ENCODE data around the gene KIF1A. TPM values are rescaled to one million over a fixed set of nuclear protein-coding genes. Genes with fewer than 3 reads are reported as not detected.
"Not testable (repeated sequence)": the region's sequence is repeated elsewhere in the genome, so short reads cannot be mapped to it uniquely, and the experiment has no call there.

The KIF1A gene
- total RNA-seq, 1 experiment from 2014 or later: 298 TPM

- DNase-seq: no peak
- no TSS peak for BruUV-seq (replicated peaks)
- Mint-ChIP-seq H3K27me3 (ENCODE audit: unreplicated experiment) (peaks cover 6% of the 10 kb centered on the region), H3K27ac (ENCODE audit: unreplicated experiment) (no peak overlapping the region), H3K4me3 (ENCODE audit: low read depth, unreplicated experiment) (no peak overlapping the region), H3K9me3 (ENCODE audit: low read depth, unreplicated experiment) (no peaks in the 10 kb centered on the region), H3K36me3 (ENCODE audit: insufficient read depth, unreplicated experiment) (peaks cover 40% of the 10 kb centered on the region), H3K4me1 (ENCODE audit: low read depth, unreplicated experiment) (no peaks in the 10 kb centered on the region)
- CTCF ChIA-PET: no interaction called here
- TF ChIP-seq, protein P1, sequence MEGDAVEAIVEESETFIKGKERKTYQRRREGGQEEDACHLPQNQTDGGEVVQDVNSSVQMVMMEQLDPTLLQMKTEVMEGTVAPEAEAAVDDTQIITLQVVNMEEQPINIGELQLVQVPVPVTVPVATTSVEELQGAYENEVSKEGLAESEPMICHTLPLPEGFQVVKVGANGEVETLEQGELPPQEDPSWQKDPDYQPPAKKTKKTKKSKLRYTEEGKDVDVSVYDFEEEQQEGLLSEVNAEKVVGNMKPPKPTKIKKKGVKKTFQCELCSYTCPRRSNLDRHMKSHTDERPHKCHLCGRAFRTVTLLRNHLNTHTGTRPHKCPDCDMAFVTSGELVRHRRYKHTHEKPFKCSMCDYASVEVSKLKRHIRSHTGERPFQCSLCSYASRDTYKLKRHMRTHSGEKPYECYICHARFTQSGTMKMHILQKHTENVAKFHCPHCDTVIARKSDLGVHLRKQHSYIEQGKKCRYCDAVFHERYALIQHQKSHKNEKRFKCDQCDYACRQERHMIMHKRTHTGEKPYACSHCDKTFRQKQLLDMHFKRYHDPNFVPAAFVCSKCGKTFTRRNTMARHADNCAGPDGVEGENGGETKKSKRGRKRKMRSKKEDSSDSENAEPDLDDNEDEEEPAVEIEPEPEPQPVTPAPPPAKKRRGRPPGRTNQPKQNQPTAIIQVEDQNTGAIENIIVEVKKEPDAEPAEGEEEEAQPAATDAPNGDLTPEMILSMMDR (IDR thresholded peaks at IDR 0.05; ENCODE audit: unreplicated experiment): no peak
- intact Hi-C loops (cut with micrococcal nuclease; ENCODE audit: unreplicated experiment): no loop called here
Observed at GRCh38 chr2:240782886-240783818, 36.9 kb downstream of the KIF1A start.

- no peak for DNase-seq
- no TSS peak for BruUV-seq (replicated peaks)
- intact Hi-C loops (cut with micrococcal nuclease; ENCODE audit: unreplicated experiment): no loop called here
- no peak overlapping the region for H3K4me3 Mint-ChIP-seq (ENCODE audit: low read depth, unreplicated experiment)
- peaks cover 37% of the 10 kb centered on the region for H3K36me3 Mint-ChIP-seq (ENCODE audit: insufficient read depth, unreplicated experiment)
- H3K27me3 Mint-ChIP-seq (ENCODE audit: unreplicated experiment): no peaks in the 10 kb centered on the region
- TF ChIP-seq, protein P1 (IDR thresholded peaks at IDR 0.05; ENCODE audit: unreplicated experiment): no peak
- no peaks in the 10 kb centered on the region for H3K4me1 Mint-ChIP-seq (ENCODE audit: low read depth, unreplicated experiment)
- no peaks in the 10 kb centered on the region for H3K9me3 Mint-ChIP-seq (ENCODE audit: low read depth, unreplicated experiment)
- no peak overlapping the region for H3K27ac Mint-ChIP-seq (ENCODE audit: unreplicated experiment)
- CTCF ChIA-PET: no interaction called here
Observed at GRCh38 chr2:240782221-240782885, 37.7 kb downstream of the KIF1A start.

- BruUV-seq (replicated peaks): no TSS peak
- TF ChIP-seq, protein P1 (IDR thresholded peaks at IDR 0.05; ENCODE audit: unreplicated experiment): no peak
- CTCF ChIA-PET: no interaction called here
- H3K4me3 Mint-ChIP-seq (ENCODE audit: low read depth, unreplicated experiment): no peak overlapping the region
- no peak overlapping the region for H3K27ac Mint-ChIP-seq (ENCODE audit: unreplicated experiment)
- no peaks in the 10 kb centered on the region for H3K4me1 Mint-ChIP-seq (ENCODE audit: low read depth, unreplicated experiment)
- intact Hi-C loops (cut with micrococcal nuclease; ENCODE audit: unreplicated experiment): no loop called here
- H3K9me3 Mint-ChIP-seq (ENCODE audit: low read depth, unreplicated experiment): no peaks in the 10 kb centered on the region
- H3K27me3 Mint-ChIP-seq (ENCODE audit: unreplicated experiment): no peaks in the 10 kb centered on the region
- peaks cover 32% of the 10 kb centered on the region for H3K36me3 Mint-ChIP-seq (ENCODE audit: insufficient read depth, unreplicated experiment)
- DNase-seq: no peak
Observed at GRCh38 chr2:240781471-240782220, 38.4 kb downstream of the KIF1A start.

- Mint-ChIP-seq H3K27ac (ENCODE audit: unreplicated experiment) (no peak overlapping the region), H3K27me3 (ENCODE audit: unreplicated experiment) (no peaks in the 10 kb centered on the region), H3K4me3 (ENCODE audit: low read depth, unreplicated experiment) (no peak overlapping the region), H3K9me3 (ENCODE audit: low read depth, unreplicated experiment) (no peaks in the 10 kb centered on the region), H3K36me3 (ENCODE audit: insufficient read depth, unreplicated experiment) (peaks cover 31% of the 10 kb centered on the region), H3K4me1 (ENCODE audit: low read depth, unreplicated experiment) (no peaks in the 10 kb centered on the region)
- DNase-seq: no peak
- intact Hi-C loops (cut with micrococcal nuclease; ENCODE audit: unreplicated experiment): no loop called here
- CTCF ChIA-PET: no interaction called here
- TF ChIP-seq, protein P1 (IDR thresholded peaks at IDR 0.05; ENCODE audit: unreplicated experiment): no peak
- BruUV-seq (replicated peaks): no TSS peak
Observed at GRCh38 chr2:240780023-240780700, 39.9 kb downstream of the KIF1A start.

DNA sequence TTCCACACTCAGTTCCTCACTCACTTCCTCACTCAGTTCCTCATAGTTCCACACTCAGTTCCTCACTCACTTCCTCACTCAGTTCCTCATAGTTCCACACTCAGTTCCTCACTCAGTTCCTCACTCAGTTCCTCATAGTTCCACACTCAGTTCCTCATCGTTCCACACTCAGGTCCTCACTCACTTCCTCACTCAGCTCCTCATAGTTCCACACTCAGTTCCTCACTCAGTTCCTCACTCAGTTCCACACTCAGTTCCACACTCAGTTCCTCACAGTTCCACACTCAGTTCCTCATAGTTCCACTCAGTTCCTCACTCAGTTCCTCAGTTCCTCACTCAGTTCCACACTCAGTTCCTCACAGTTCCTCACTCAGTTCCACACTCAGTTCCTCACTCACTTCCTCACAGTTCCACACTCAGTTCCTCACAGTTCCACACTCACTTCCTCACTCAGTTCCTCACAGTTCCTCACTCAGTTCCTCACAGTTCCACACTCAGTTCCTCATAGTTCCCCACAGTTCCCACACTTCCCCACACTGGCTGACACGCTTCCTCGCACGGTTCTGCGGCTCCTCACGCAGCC lies 40.7 kb downstream of the KIF1A start:
- BruUV-seq (replicated peaks); H3K27me3 Mint-ChIP-seq (ENCODE audit: unreplicated experiment); H3K4me1 Mint-ChIP-seq (ENCODE audit: low read depth, unreplicated experiment); CTCF ChIA-PET; H3K4me3 Mint-ChIP-seq (ENCODE audit: low read depth, unreplicated experiment); H3K27ac Mint-ChIP-seq (ENCODE audit: unreplicated experiment); DNase-seq; H3K9me3 Mint-ChIP-seq (ENCODE audit: low read depth, unreplicated experiment); intact Hi-C loops (cut with micrococcal nuclease; ENCODE audit: unreplicated experiment): not testable (repeated sequence)
- H3K36me3 Mint-ChIP-seq (ENCODE audit: insufficient read depth, unreplicated experiment): peaks cover 27% of the 10 kb centered on the region
